Vein endothelial cell (primary cell): Measurements from ENCODE around the gene ATE1. TPM values are rescaled to one million over a fixed set of nuclear protein-coding genes. Genes with fewer than 3 reads are reported as not detected.

ENCODE experiments used
- small RNA-seq: library from RNA; depleted of rRNA; stranded (forward); fragments of <200 nt; gene quantifications from one replicate; pipeline ENCODE3, GENCODE V24; 2012
- total RNA-seq: library from RNA; depleted of rRNA; stranded (reverse); fragments of >200 nt; gene quantifications from 2 replicates; pipeline ENCODE4 v1.2.3, GENCODE V29; 2012

The ATE1 gene
- 24.8 and 42.4 TPM in 2 replicates for total RNA-seq

DNA sequence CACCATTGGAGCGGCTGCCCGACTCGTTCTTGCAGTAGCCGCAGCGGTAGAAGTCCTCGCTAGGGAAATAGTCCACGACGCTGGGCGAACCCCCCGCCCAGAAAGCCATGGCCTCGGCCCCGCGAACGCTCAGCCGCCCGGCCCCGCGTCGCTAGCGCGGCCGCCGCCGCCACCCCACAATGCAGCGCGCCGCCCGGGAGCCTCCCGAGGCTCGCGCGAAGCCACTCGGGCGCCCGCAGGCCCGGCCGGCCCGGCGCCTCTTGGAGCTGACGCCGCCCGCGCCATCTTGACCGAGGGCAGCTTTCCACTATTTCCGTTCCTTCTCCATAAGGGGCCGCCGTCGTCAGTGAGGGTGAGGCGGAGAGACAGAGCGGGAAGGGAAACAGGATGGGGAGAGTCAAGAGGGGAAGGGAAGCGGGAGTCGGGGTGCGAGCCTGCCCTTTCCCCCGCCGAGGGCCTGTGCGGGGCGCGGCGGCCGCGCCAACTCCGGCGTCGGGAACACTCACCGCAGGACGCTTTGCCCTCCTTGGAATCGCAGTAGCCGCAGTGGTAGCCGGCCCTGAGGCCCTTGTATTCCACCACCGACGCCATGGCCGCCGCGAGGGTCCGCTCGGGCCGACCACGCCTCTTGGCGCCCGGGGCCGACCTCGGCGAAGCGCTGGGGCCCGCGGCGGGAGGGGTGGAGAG lies at the start of gene ATE1:
Gene ATE1 (minus strand): TSS at position 191 of the 687 bp plus-strand sequence. CDS start 82 bp downstream, at position 109.

DNA sequence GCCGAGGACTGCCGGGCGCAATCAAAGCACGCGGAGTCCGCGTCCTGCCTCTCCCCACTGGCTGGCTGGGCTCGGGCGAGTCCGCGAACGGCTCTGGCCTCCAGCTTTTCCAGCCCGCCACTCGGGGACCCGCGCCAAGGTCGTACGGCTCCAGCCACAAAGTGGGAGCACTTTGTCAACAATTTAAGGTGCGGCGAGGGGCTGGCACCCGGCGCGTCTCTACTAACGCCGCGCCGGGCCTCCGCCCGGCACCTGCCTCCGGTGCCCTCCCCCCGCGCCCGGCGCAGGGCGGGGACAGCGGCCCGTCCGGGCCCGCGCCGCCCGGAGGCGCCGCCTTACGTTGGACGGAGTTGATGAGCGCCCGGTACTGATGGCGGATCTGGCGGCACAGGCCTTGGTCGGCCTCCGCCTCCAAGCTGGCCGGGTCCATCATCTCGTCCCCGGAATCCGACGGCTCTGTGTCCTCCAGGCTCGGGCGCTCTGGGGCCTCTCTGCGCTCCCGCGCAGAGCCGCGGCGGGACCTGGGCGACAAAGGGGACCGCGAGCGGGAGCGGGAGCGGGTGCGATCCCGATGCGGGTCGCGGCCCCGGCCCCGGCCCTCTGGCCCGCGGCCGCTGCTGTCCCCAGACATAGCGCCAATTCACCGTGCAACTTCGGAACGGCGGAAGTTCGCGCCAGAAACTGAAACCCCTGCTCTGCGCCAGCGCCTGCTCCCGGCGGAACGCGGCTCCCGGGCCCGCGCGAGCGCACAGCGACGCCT lies 46.9 kb upstream of the ATE1 start, which contains the start of gene NSMCE4A:
Gene NSMCE4A (minus strand): TSS at position 683 of the 760 bp plus-strand sequence. CDS start 52 bp downstream, at position 631.

Small RNA genes lying within 50 kb of the gene (small RNA-seq; reads per million reads assigned to genes)
- gene RF00019, result not detected
- not detected for gene RF02219

Other genes with a start within 250 kb of the ATE1 start
- gene NSMCE4A, start 47.2 kb upstream of the ATE1 start, total RNA-seq, result 40.5 and 56.8 TPM in 2 replicates
- gene TACC2, start 61.1 kb upstream of the ATE1 start, total RNA-seq, result 18.5 and 19.9 TPM in 2 replicates